A673 (cell line): ENCODE data around the gene CHID1. TPM values are rescaled to one million over a fixed set of nuclear protein-coding genes. Genes with fewer than 3 reads are reported as not detected.

Source experiments
- BruUV-seq: library from RNA; stranded (reverse); fragments of 400-500 nt; replicated peaks from 2 replicates; lab custom pipeline; 2021; lab: Mats Ljungman, UMichigan
- CTCF ChIA-PET: fragments of 300-600 bp; sonication (Branson Sonifier 250); formaldehyde crosslinking; loops from one replicate; lab custom pipeline; 2022; ENCODE audit warnings: antibody characterized with exemption; lab: Charles Lee
- POLR2A ChIA-PET: fragments of 300-600 bp; sonication (Branson Sonifier 250); formaldehyde crosslinking; loops from one replicate; lab custom pipeline; 2022; ENCODE audit warnings: antibody characterized with exemption; ENCODE audit not compliant: low non-redundant PET; lab: Charles Lee
- DNase-seq: peaks from one replicate; pipeline ENCODE4 v3.0.0-alpha.2; 2015; ENCODE audit warnings: low spot score
- H3K27ac ChIP-seq: fragments of 200-600 bp; sonication (generic); 2 replicates; pipeline ENCODE4 v1.5.1; 2016; ENCODE audit warnings: mixed run types, low read depth, mild to moderate bottlenecking, mixed read lengths, antibody characterized with exemption, low read length; ENCODE audit not compliant: poor library complexity, severe bottlenecking
- H3K27me3 ChIP-seq: fragments of 200-600 bp; sonication (generic); replicated peaks from 2 replicates; pipeline ENCODE4 v1.6.1; 2017; ENCODE audit warnings: mixed run types, low read depth, mild to moderate bottlenecking, mixed read lengths, antibody characterized with exemption, low read length; ENCODE audit not compliant: insufficient read depth, poor library complexity
- H3K36me3 ChIP-seq: fragments of 200-600 bp; sonication (generic); 2 replicates; pipeline ENCODE4 v1.6.1; 2016; ENCODE audit warnings: mixed run types, mild to moderate bottlenecking, mixed read lengths, antibody characterized with exemption, low read length; ENCODE audit not compliant: insufficient read depth, poor library complexity, severe bottlenecking
- H3K4me1 ChIP-seq: fragments of 200-600 bp; sonication (generic); 2 replicates; pipeline ENCODE4 v1.6.1; 2017; ENCODE audit warnings: mixed run types, mild to moderate bottlenecking, mixed read lengths, antibody characterized with exemption, low read length; ENCODE audit not compliant: insufficient read depth, poor library complexity, severe bottlenecking
- H3K4me3 ChIP-seq: fragments of 200-600 bp; sonication (generic); 2 replicates; pipeline ENCODE4 v1.5.1; 2016; ENCODE audit warnings: low read depth, mixed run types, mild to moderate bottlenecking, mixed read lengths, low read length; ENCODE audit not compliant: poor library complexity, severe bottlenecking
- H3K9me3 ChIP-seq: fragments of 200-600 bp; sonication (generic); 2 replicates; pipeline ENCODE4 v1.6.1; 2016; ENCODE audit warnings: mixed run types, low read depth, mild to moderate bottlenecking, mixed read lengths, antibody characterized with exemption, low read length; ENCODE audit not compliant: poor library complexity, severe bottlenecking
- CTCF ChIP-seq: fragments of 300-800, 200-600 bp; sonication (generic); conservative IDR thresholded peaks from 2 replicates; pipeline ENCODE4 v1.5.1; 2017; ENCODE audit warnings: low read depth, mild to moderate bottlenecking, antibody characterized with exemption, low read length, moderate library complexity, mixed read lengths
- EZH2 ChIP-seq: fragments of 200-600 bp; sonication (generic); IDR thresholded peaks from 2 replicates; pipeline ENCODE4 v1.6.1; 2017; ENCODE audit warnings: borderline replicate concordance, low read depth, mild to moderate bottlenecking, mixed read lengths, antibody characterized with exemption, low read length; ENCODE audit not compliant: poor library complexity, severe bottlenecking
- intact Hi-C: fragments of 100-400 bp; cut with micrococcal nuclease; formaldehyde crosslinking; loops from one replicate; pipeline ENCODE4 v1.10.0; 2022; ENCODE audit not compliant: unreplicated experiment
- total RNA-seq: library from RNA; stranded (reverse); gene quantifications from 2 replicates; pipeline ENCODE4 v1.2.3, GENCODE V29; 2021

CHID1 gene
- total RNA-seq, 1 experiment from 2014 or later, result 105 TPM

DNA sequence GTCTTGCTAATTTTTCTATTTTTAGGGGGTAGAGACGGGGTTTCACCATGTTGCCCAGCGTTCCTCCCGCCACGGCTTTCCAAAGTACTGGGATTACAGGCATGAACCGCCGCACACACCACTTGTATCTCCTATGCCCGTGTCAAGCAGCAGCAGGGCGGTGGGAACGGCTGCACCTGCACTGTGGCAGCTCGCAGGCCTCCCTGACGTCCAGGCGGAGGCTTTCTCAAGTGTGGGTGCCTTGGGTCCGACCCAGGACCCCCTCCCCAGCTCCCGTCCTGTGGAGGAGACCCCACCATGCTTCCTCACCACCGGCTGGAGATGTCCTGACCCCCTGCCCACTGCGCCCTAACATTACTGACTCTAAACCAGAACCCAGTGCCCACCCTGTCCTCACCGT lies 42.2 kb downstream of the CHID1 start:
- H3K36me3 ChIP-seq, result no peaks in the 10 kb centered on the region
- no peak overlapping the region for H3K4me3 ChIP-seq
- CTCF ChIA-PET, result no interaction called here
- TF ChIP-seq EZH2 (no peak), CTCF (no peak)
- no TSS peak for BruUV-seq
- H3K9me3 ChIP-seq, result no peaks in the 10 kb centered on the region
- intact Hi-C loops, result no loop called here
- no peaks in the 10 kb centered on the region for H3K27me3 ChIP-seq
- H3K27ac ChIP-seq, result no peak overlapping the region
- no peaks in the 10 kb centered on the region for H3K4me1 ChIP-seq
- no peak for DNase-seq
- POLR2A ChIA-PET, result no interaction called here

GRCh38 chr11:867856-868358 lies 42.7 kb downstream of the CHID1 start:
- no peak for DNase-seq
- H3K27me3 ChIP-seq, result no peaks in the 10 kb centered on the region
- no peak overlapping the region for H3K27ac ChIP-seq
- intact Hi-C loops, result no loop called here
- CTCF ChIA-PET, result interaction anchor here (0.7 kb wide), 1 partner anchor 403 kb away, joined by 4 read pairs; no protein-coding TSS in a partner anchor
- no TSS peak for BruUV-seq
- POLR2A ChIA-PET, result no interaction called here
- H3K9me3 ChIP-seq, result no peaks in the 10 kb centered on the region
- H3K4me3 ChIP-seq, result no peak overlapping the region
- H3K36me3 ChIP-seq, result no peaks in the 10 kb centered on the region
- TF ChIP-seq EZH2, result no peak
- no peak for TF ChIP-seq CTCF
- no peaks in the 10 kb centered on the region for H3K4me1 ChIP-seq

DNA sequence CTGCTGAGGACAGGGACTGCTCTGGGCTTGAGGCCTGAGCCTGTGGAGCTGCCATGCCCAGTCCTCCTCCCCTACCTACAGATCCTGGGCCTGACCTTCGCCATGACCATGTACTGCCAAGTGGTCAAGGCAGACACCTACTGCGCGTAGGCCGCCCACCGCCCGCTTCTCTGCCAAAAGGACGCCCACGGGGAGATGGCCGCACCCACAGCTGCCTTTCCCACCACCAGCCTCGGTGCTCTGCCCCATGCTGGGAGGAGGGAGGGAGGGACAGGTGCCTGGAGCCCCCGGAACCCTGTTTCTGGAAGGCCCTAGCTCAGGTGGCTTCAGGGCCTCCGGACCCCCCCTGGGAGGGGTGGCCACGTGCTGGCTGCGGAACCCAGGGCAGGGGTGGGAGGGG lies 44.1 kb downstream of the CHID1 start:
- H3K4me1 ChIP-seq, result no peaks in the 10 kb centered on the region
- no TSS peak for BruUV-seq
- H3K36me3 ChIP-seq, result no peaks in the 10 kb centered on the region
- H3K9me3 ChIP-seq, result no peaks in the 10 kb centered on the region
- TF ChIP-seq EZH2, result no peak
- TF ChIP-seq CTCF, result no peak
- H3K27ac ChIP-seq, result no peak overlapping the region
- no peaks in the 10 kb centered on the region for H3K27me3 ChIP-seq
- no peak for DNase-seq
- POLR2A ChIA-PET, result no interaction called here
- CTCF ChIA-PET, result no interaction called here
- intact Hi-C loops, result no loop called here
- H3K4me3 ChIP-seq, result no peak overlapping the region
